ENCODE data around the gene CDY2B. TPM values are rescaled to one million over a fixed set of nuclear protein-coding genes. Genes with fewer than 3 reads are reported as not detected.

CDY2B gene, protein sequence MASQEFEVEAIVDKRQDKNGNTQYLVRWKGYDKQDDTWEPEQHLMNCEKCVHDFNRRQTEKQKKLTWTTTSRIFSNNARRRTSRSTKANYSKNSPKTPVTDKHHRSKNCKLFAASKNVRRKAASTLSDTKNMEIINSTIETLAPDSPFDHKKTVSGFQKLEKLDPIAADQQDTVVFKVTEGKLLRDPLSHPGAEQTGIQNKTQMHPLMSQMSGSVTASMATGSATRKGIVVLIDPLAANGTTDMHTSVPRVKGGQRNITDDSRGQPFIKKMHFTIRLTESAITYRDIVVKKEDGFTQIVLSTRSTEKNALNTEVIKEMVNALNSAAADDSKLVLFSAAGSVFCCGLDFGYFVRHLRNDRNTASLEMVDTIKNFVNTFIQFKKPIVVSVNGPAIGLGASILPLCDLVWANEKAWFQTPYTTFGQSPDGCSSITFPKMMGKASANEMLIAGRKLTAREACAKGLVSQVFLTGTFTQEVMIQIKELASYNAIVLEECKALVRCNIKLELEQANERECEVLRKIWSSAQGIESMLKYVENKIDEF
- total RNA-seq (2022; extraction: Qiagen RNA extraction; ENCODE audit: low read depth), result not detected in 5 replicates

DNA sequence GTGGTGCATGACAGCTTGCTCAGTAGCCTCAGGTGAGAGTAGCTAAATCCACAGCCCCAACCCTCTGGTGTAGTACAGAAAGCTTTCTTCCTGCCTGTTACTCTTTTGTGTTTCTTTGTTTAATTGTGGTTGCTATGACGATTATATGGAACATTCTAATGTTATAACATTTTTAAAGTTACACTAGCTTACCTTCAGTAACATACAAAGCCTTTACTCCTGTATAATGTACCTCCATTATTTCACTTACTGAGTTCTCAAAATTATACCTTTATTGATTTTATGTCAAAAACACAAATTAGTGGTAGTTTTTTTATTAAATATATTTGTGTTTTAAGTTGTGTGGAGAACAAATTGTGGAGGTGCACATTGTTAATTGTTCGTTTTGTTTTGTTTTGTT, at the start of gene CDY2B:
CDY2B (minus strand) TSS at position 101 of the 400 bp plus-strand sequence. CDS start 328 bp downstream, outside the sequence.

Other genes starting within 250 kb of the CDY2B start
- not detected in 5 replicates for gene CDY2A, start 145.6 kb upstream of the CDY2B start, total RNA-seq (2022; extraction: Qiagen RNA extraction; ENCODE audit: low read depth)